ENCODE results near the gene CNPY3. TPM values are rescaled to one million over a fixed set of nuclear protein-coding genes. Genes with fewer than 3 reads are reported as not detected.

The CNPY3 gene
- total and polyA plus RNA-seq, 2 of the 13 experiments (the other 11 are each of a cell fraction or from before 2014, with no cell fraction given), result 42.3 to 60.2 TPM

GRCh38 chr6:42938987-42939809 is 9.9 kb downstream of the CNPY3 start (continued):
- TF ChIP-seq, protein P1, sequence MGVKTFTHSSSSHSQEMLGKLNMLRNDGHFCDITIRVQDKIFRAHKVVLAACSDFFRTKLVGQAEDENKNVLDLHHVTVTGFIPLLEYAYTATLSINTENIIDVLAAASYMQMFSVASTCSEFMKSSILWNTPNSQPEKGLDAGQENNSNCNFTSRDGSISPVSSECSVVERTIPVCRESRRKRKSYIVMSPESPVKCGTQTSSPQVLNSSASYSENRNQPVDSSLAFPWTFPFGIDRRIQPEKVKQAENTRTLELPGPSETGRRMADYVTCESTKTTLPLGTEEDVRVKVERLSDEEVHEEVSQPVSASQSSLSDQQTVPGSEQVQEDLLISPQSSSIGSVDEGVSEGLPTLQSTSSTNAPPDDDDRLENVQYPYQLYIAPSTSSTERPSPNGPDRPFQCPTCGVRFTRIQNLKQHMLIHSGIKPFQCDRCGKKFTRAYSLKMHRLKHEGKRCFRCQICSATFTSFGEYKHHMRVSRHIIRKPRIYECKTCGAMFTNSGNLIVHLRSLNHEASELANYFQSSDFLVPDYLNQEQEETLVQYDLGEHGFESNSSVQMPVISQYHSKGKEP (CRISPR knock-in tag; IDR thresholded peaks at IDR 0.05), result no peak
- TF ChIP-seq ZNF576 (CRISPR knock-in tag; IDR thresholded peaks at IDR 0.05), result no peak
- TF ChIP-seq NCOA5 (CRISPR knock-in tag; IDR thresholded peaks at IDR 0.05), result no peak
- no peak for TF ChIP-seq MXD3 (CRISPR knock-in tag; IDR thresholded peaks at IDR 0.05)
- TF ChIP-seq, protein P2, sequence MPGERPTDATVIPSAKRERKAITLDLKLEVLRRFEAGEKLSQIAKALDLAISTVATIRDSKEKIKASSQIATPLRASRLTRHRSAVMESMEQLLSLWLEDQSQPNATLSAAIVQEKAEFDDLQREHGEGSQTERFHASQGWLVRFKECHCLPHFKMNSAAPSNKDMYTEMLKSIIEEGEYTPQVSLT (CRISPR knock-in tag; IDR thresholded peaks at IDR 0.05; ENCODE audit: borderline replicate concordance, low read depth), result no peak
- TF ChIP-seq ZBTB1 (CRISPR knock-in tag; IDR thresholded peaks at IDR 0.05; ENCODE audit: borderline replicate concordance), result no peak
- TF ChIP-seq ZNF317 (CRISPR knock-in tag; IDR thresholded peaks at IDR 0.05), result 0 out of 2 replicates have a peak, but pooled peaks have one; percentile 14
- TF ChIP-seq, protein P3, sequence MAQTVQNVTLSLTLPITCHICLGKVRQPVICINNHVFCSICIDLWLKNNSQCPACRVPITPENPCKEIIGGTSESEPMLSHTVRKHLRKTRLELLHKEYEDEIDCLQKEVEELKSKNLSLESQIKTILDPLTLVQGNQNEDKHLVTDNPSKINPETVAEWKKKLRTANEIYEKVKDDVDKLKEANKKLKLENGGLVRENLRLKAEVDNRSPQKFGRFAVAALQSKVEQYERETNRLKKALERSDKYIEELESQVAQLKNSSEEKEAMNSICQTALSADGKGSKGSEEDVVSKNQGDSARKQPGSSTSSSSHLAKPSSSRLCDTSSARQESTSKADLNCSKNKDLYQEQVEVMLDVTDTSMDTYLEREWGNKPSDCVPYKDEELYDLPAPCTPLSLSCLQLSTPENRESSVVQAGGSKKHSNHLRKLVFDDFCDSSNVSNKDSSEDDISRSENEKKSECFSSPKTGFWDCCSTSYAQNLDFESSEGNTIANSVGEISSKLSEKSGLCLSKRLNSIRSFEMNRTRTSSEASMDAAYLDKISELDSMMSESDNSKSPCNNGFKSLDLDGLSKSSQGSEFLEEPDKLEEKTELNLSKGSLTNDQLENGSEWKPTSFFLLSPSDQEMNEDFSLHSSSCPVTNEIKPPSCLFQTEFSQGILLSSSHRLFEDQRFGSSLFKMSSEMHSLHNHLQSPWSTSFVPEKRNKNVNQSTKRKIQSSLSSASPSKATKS (CRISPR knock-in tag; IDR thresholded peaks at IDR 0.05), result no peak
- peak; percentile 97 for TF ChIP-seq ARNTL (CRISPR knock-in tag; IDR thresholded peaks at IDR 0.05)
- peak; percentile 91 for TF ChIP-seq DPF2 (CRISPR knock-in tag; IDR thresholded peaks at IDR 0.05; ENCODE audit: borderline replicate concordance, low read depth)
- TF ChIP-seq ZNF24 (IDR thresholded peaks at IDR 0.05), result no peak
- peak; percentile 97; the same call in 1 of the 2 replicates for TF ChIP-seq ZNF580 (CRISPR knock-in tag; IDR thresholded peaks at IDR 0.05; ENCODE audit: borderline replicate concordance, low read depth)
- TF ChIP-seq PHF20 (CRISPR knock-in tag; IDR thresholded peaks at IDR 0.05), result peak; percentile 29; the same call in 1 of the 2 replicates
- TF ChIP-seq FOSL2 (CRISPR knock-in tag; IDR thresholded peaks at IDR 0.05), result peak; percentile 60
- TF ChIP-seq MTF1 (CRISPR knock-in tag; IDR thresholded peaks at IDR 0.05), result no peak
- peak; percentile 57; the same call in 1 of the 2 replicates for TF ChIP-seq ZBED4 (CRISPR knock-in tag; IDR thresholded peaks at IDR 0.05; ENCODE audit: borderline replicate concordance)
- peak; percentile 71; the same call in 1 of the 2 replicates for TF ChIP-seq ZBTB38 (CRISPR knock-in tag; IDR thresholded peaks at IDR 0.05)
- no peak for TF ChIP-seq NFIC (IDR thresholded peaks at IDR 0.05; ENCODE audit: low read length)
